Body of pancreas (tissue), 4 donors: ENCODE measurements around the gene EYS. TPM values are rescaled to one million over a fixed set of nuclear protein-coding genes. Genes with fewer than 3 reads are reported as not detected.

Source experiments
- ATAC-seq: fragments of 150-250 bp; one replicate; pipeline ENCODE4 v1.9.1; 2016
- DNase-seq, 4 donors: peaks; one replicate each; pipeline ENCODE4 v3.0.0-alpha.2; 2019
- H3K27ac ChIP-seq, 4 donors: fragments of 200-600 bp; sonication (generic); 1 replicate in 3 of 4; 2 replicates in 1 of 4; pipeline versions ENCODE4 v1.5.1 to v1.6.1; 2016 to 2019; ENCODE audit warnings: mild to moderate bottlenecking in 1 of 4, mixed read lengths in 1 of 4, moderate library complexity in 1 of 4
- H3K27me3 ChIP-seq, 2 donors: fragments of 200-600 bp; sonication (generic); one replicate each; pipeline ENCODE4 v1.6.0; 2016; ENCODE audit warnings: mild to moderate bottlenecking in 1 of 2
- H3K36me3 ChIP-seq, 2 donors: fragments of 200-600 bp; sonication (generic); replicated peaks in 1 of 2; 2 replicates each; pipeline ENCODE4 v1.5.1; 2016; ENCODE audit warnings: low read depth in 2 of 2; ENCODE audit not compliant: insufficient read depth in 1 of 2
- H3K4me1 ChIP-seq: fragments of 200-600 bp; sonication (generic); one replicate; pipeline ENCODE4 v1.6.0; 2016
- H3K4me3 ChIP-seq, 2 donors: fragments of 200-600 bp; sonication (generic); 1 replicate in 1 of 2; 2 replicates in 1 of 2; pipeline ENCODE4 v1.5.1; 2016 to 2019
- H3K9me3 ChIP-seq, 3 donors: fragments of 200-600 bp; sonication (generic); 1 replicate in 2 of 3; 2 replicates in 1 of 3; pipeline ENCODE4 v1.5.1; 2016
- CTCF ChIP-seq, 7 experiments: fragments of 450-650 bp in 4 of 7; fragments of 200-600 bp in 3 of 7; sonication (generic) in 3 of 7; IDR thresholded peaks; one replicate each; pipeline ENCODE4 v1.5.1; 2016 to 2019; ENCODE audit warnings: antibody characterized with exemption in 7 of 7
- POLR2A ChIP-seq, 3 donors: fragments of 450-650 bp; IDR thresholded peaks; one replicate each; pipeline ENCODE4 v1.6.1; 2016; ENCODE audit warnings: antibody characterized with exemption in 3 of 3, mild to moderate bottlenecking in 2 of 3
- WGBS, 2 donors: methylation state at CpG; one replicate each; pipeline ENCODE4 v1.1.5; 2017; 5-methylcytosine and 5-hydroxymethylcytosine counted together
- intact Hi-C: fragments of 100-400 bp; cut with DNase I; formaldehyde crosslinking; loops from one replicate; pipeline ENCODE4 v1.15.1; 2023
- total RNA-seq, 2 donors: library from RNA; depleted of rRNA; stranded (reverse); fragments of >200 nt; gene quantifications; one replicate each; pipeline ENCODE4 v1.1.0, GENCODE V29; 2016

EYS gene
- total RNA-seq, 2 donors from 2014 or later = 0.26 TPM; not detected in 1

DNA sequence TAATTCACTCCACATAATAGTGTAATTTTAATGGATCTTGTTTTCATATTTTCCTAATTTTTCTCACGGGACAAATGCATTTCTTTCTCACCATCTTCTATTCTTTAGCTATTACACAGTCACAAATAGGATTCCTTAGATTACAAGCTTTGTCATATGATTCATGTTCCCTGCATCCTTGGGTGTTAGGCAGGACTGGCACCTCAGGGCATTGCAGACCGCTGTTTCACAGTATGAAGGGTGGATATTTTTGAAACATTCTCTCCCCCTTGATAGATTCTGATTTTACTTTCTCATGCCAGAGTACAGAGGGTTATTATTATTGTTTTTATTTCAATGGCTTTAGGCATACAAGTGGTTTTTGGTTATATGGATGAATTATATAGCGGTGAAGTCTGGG, 1469.0 kb downstream of the EYS start:
- intact Hi-C loops = no loop called here
- ATAC-seq (no peak), DNase-seq (no peak)
- no peaks in the 10 kb centered on the region for H3K9me3 ChIP-seq
- H3K27ac ChIP-seq = no peak overlapping the region
- H3K4me3 ChIP-seq = no peak overlapping the region
- H3K27me3 ChIP-seq = no peaks in the 10 kb centered on the region
- WGBS, 2 donors = 74 to 79% methylated on average over 3 of the region's 3 CpGs
- H3K36me3 ChIP-seq = no peaks in the 10 kb centered on the region
- H3K4me1 ChIP-seq = no peaks in the 10 kb centered on the region
- no peak for TF ChIP-seq CTCF (IDR thresholded peaks at IDR 0.05)

GRCh38 chr6:64233746-64234145, 1473.3 kb downstream of the EYS start:
- WGBS, 2 donors = 40% methylated on average over 3 of the region's 3 CpGs
- H3K36me3 ChIP-seq = no peaks in the 10 kb centered on the region
- H3K4me1 ChIP-seq = no peaks in the 10 kb centered on the region
- no peak overlapping the region for H3K4me3 ChIP-seq
- intact Hi-C loops = no loop called here
- ATAC-seq = no peak
- DNase-seq = no peak
- TF ChIP-seq CTCF (IDR thresholded peaks at IDR 0.05) (no peak), POLR2A (IDR thresholded peaks at IDR 0.05) (no peak)
- no peak overlapping the region for H3K27ac ChIP-seq
- H3K27me3 ChIP-seq = no peaks in the 10 kb centered on the region
- no peaks in the 10 kb centered on the region for H3K9me3 ChIP-seq

GRCh38 chr6:64231928-64232327, 1475.1 kb downstream of the EYS start:
- DNase-seq (no peak), ATAC-seq (no peak)
- Histone ChIP-seq H3K4me3 (no peak overlapping the region), H3K27ac (no peak overlapping the region), H3K36me3 (no peaks in the 10 kb centered on the region), H3K27me3 (no peaks in the 10 kb centered on the region), H3K9me3 (no peaks in the 10 kb centered on the region), H3K4me1 (no peaks in the 10 kb centered on the region)
- intact Hi-C loops = no loop called here
- WGBS, 2 donors = 57 to 73% methylated on average over 4 of the region's 4 CpGs
- TF ChIP-seq CTCF (IDR thresholded peaks at IDR 0.05) (no peak), POLR2A (IDR thresholded peaks at IDR 0.05) (no peak)

- Histone ChIP-seq H3K9me3 (no peaks in the 10 kb centered on the region), H3K4me1 (no peaks in the 10 kb centered on the region), H3K36me3 (no peaks in the 10 kb centered on the region), H3K4me3 (no peak overlapping the region), H3K27ac (no peak overlapping the region), H3K27me3 (no peaks in the 10 kb centered on the region)
- intact Hi-C loops = no loop called here
- 52% methylated on average over 1 of the region's 1 CpG for WGBS, 2 donors
- TF ChIP-seq POLR2A (IDR thresholded peaks at IDR 0.05) (no peak), CTCF (IDR thresholded peaks at IDR 0.05) (no peak)
- no peak for DNase-seq
- no peak for ATAC-seq
These were observed 1476.5 kb downstream of the EYS start for GRCh38 chr6:64230530-64230929.

- H3K27ac ChIP-seq = no peak overlapping the region
- H3K36me3 ChIP-seq = no peaks in the 10 kb centered on the region
- 48 to 50% methylated on average over 1 of the region's 1 CpG for WGBS, 2 donors
- DNase-seq (no peak), ATAC-seq (no peak)
- H3K4me3 ChIP-seq = no peak overlapping the region
- TF ChIP-seq CTCF (IDR thresholded peaks at IDR 0.05) (no peak), POLR2A (IDR thresholded peaks at IDR 0.05) (no peak)
- intact Hi-C loops = no loop called here
- H3K4me1 ChIP-seq = no peaks in the 10 kb centered on the region
- H3K27me3 ChIP-seq = no peaks in the 10 kb centered on the region
- no peaks in the 10 kb centered on the region for H3K9me3 ChIP-seq
These were observed 1479.2 kb downstream of the EYS start for GRCh38 chr6:64227863-64228262.
